HG03045 (cell line): ENCODE data around the gene CACNA1D.

Experiments
- ATAC-seq: cut with Tn5 transposase; IDR thresholded peaks from one replicate; pipeline ENCODE4 v1.9.1; 2021; ENCODE audit warnings: mild to moderate bottlenecking, moderate library complexity; ENCODE audit not compliant: unreplicated experiment

Gene CACNA1D

DNA sequence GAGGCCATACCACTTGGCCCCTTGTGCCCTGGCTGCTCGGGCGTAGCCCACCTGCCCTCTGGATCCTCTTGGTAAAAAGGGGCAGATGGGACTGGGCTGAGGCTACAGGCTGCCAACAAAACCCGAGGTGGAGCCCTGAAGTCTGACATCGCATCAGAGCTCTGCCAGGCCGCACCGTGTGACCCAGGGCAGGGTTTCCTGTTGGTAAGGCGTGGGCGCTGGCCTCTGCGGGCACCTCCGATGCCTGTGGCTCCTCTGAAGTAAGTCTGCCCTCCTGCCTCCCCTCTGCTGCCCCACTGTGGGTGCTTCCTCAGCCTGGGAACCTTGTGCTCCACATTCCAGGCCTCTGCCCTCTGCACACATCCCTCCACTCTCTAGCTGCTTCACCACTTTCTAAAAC, 342.9 kb downstream of the CACNA1D start:
- ATAC-seq: no peak

- ATAC-seq: no peak
Observed at GRCh38 chr3:53841296-53841695, 346.9 kb downstream of the CACNA1D start.

DNA sequence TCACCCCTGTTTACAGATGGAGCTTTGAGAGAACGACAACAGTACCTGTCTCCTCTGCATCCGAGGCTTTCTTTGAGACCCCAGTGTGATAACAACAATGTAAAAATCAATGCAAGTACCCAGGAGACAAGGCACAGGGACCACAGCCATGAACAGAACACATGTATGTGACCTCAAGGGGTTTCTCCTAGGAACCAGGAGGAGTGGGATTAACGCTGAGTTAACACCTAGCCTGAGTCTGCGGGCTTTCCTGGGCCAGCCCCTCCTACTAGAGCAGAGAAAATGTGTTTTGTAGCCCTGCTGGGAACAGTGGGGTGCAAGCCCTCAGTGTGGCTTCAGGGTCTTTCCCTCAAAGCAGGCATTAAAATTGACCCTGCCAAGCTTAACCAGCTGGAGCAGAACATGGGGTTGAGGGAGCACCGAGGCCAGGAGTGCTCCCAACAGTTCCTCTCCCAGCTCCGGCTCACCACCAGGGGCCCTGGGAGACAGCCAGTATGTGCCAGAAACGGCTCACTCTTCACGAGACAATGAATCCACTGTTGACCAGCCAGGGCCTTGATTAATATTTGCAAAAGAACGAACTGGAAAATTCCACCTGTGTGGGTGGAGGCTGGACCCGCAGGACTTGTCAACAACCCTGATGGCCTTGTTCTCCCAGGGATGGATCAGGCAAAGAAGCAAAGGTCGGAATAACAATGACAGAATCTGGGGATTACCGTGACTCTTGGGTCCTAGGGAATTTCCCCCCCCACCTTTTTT, 348.2 kb downstream of the CACNA1D start:
- no peak for ATAC-seq

- ATAC-seq: no peak
Observed at GRCh38 chr3:53843195-53844177, 349.1 kb downstream of the CACNA1D start.

DNA sequence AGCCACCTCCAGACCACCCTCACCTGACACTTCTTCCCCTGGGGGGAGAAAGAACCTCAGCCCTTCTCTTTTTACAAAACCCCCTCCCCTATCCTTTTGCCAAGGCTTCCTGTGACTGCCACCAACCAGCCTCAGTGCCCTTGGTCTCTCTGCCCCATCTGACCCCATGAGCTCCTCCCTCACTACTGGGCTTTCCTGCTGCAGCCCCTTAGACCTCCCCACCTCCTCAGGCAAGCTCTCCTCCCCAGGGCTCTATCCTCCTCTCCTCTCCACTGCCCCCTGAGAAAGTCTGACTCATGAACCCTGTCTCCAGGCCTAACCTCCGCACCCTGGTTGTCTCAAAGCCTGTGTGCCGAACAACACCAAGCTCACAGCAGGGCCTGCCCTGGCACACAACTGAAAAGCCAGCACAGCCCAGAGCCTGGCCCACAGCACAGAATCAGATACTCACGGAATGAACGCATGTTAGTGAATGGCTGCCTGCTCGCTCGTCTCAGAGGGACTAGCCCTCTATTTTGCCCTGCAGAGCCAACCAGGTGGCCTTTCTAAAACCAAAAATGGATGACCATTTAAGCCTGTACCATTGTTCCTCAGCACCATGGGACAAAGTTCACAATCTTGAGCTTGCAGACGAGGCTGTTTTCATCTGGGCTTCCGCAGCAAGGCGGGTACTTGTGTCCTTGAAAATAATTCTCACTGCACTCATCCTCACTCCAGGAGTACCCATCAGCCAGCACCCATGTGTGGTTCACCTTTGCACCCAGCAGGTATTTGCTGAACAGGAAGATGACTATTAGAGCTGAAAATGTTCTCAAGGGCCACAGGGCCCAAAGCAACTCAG, 350.1 kb downstream of the CACNA1D start:
- ATAC-seq: no peak

DNA sequence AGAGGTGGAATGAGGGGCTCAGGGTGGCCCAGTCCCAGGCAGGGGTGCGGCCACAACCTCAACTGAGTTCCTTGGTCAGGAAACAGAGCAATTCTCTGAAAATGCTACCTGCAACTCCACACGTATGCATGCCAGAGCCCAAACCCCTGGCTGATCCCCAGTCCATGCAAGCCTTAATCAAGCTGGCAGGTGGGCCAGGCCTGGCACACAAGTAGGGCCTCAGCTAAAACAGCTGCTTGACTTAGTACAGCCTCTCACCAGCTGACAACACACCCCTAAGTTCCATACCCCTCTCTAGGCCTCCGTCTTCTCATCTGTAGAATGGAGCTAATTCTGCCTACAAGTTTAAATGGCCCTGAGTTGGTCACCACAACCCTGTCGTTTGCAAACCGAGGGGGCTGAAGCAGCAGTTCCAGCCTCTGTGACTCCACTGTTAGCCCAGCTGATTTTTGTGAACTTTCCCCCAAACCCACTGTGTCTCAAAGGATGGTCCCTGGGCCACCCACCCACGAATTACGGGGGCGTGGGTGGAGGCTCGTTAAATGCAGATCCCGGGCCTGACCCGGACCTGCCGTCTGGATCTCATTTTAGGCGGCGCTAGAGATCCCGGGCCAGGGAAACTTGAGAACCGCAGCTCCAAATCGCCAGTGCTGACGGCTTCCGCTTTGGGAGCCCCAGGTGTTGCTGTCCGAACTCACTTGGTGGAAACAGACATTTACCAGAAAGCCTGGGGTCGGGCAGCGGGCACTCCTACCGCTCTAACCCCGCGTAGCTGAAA, 350.9 kb downstream of the CACNA1D start:
- no peak for ATAC-seq

DNA sequence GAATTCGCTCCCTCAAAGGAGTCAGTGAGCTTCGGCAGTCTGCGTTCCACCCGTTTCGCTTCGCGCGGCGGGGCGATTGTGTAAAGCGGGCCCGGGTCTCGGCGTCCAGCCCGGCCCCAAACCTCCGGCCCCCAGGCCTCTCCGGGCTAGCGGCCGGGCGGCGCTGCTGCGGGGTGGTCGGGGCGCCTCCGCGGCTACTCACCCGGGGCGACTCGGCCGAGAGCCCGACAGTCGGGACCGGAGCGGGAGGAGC, 351.4 kb downstream of the CACNA1D start:
- ATAC-seq: no peak

DNA sequence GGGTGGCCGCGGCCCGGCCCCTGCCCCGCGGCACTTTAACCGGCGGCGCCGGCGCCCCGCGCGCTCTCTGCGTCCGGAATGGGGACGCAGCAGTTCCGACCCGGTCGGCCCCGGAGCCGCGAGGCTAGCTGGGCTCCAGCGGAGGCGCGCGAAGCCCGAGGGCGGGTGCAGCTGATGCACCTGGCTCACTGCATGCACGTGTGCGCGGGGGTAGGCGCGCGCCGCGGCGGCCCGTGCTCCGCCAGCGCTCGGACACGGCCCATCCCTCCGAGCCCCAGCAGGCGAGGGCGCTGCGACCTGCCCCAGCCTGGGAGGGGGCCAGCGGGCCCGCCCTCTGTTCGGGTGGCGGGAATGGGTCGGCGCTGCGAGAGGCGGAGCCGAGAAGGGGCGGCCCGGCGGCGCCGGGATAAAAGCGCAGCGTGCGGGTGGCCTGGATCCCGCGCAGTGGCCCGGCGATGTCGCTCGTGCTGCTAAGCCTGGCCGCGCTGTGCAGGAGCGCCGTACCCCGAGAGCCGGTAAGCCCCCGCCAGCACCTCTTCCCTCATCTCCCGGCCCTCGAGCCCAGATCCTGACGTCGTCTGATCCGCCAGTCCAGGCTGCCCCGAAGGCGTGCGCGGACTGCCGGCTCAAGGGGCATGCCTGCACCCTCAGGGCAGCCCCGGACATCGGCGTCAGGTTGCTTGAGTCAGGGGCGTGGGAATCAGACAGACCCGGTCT, 351.9 kb downstream of the CACNA1D start, which contains the start of the genes CHDH and IL17RB:
Gene CHDH (minus strand): TSS at position 286 of the 717 bp plus-strand sequence. CDS start 22,411 bp downstream, outside the sequence.
Gene IL17RB (plus strand): TSS at position 435 of the 717 bp plus-strand sequence. CDS start 21 bp downstream, at position 456.
- ATAC-seq: peak; percentile 51

DNA sequence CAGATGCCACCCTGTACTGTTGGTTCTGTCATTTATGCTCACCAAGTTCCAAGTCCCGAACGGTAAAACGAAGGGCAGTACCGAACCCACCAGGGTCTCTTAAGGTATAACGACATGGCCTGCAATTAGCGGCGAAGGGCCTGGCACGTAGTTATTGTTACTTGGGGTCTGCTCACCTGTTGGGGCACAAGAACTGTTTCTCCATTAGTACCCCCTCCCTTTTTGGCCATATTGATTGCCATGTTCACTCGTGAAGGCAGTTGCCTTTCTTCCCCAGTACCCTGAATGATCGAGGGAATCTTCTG, 352.4 kb downstream of the CACNA1D start:
- no peak for ATAC-seq

GRCh38 chr3:53849916-53850315, 355.5 kb downstream of the CACNA1D start:
- ATAC-seq: no peak

- no peak for ATAC-seq
Observed at GRCh38 chr3:53850895-53851294, 356.5 kb downstream of the CACNA1D start.

DNA sequence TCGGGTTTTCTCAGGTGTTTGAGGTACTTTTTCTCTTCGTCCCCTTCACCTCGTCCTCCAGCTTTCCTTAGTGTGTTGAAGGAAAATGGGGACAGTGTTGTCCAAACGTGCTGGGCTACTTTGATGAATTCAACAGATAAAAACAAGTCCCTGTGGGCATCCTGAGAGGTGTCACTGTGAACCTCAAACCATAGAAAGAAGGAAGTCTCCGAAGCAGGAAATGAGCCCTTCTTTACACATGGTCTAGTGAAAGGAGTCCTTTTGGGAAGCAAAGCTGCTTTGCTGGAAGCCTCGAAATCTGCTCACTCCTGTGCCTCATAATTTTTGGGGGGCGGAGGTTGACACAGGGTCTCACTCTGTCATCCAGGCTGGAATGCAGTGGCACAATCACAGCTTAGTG, 362.6 kb downstream of the CACNA1D start:
- no peak for ATAC-seq

GRCh38 chr3:53858096-53858741, 363.8 kb downstream of the CACNA1D start:
- ATAC-seq: no peak

DNA sequence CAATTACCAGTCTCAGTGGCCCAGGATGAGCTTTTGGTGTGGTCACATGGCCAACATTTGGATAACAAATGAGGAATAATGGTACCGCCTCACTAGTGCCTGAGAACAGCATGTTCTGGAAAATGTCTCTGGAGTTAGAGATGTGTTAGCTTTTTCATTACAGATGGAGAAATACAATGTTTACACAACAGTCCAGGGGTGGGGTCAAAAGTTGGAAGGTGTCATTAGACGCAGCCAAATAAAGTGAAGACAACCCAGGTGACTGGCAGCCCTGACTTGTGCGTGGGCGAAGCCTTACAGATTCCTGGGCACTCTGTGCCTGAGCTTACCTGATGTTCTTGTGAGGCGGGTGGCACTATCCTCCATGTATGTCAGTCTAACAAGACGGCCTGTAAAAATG, 364.8 kb downstream of the CACNA1D start:
- ATAC-seq: no peak

DNA sequence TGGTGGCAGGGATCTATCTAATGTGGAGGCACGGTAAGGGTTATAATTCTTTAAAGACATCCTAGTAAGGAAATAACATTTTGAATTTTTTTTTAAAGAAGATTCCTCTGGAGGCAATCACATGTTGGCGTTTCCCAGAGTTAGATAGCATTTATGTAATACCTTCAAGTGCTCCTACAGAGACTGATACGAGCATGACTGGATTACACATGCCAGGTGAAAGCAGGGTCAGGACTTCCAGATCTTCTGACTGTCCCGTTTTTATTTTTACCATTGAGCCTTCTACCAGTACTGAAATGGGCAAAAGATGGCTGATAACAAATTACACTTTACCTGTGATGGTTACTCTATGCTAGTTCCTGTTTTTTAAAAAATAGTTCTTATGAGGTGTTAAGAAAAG, 365.8 kb downstream of the CACNA1D start:
- no peak for ATAC-seq

GRCh38 chr3:53862241-53862640, 367.8 kb downstream of the CACNA1D start:
- no peak for ATAC-seq

GRCh38 chr3:53863145-53863544, 368.7 kb downstream of the CACNA1D start:
- no peak for ATAC-seq
